ENCODE data around the gene WSCD2. TPM values are rescaled to one million over a fixed set of nuclear protein-coding genes. Genes with fewer than 3 reads are reported as not detected.
A peak's percentile ranks its signal among the peaks of the same experiment; 100 is the strongest.

Gene WSCD2
- total RNA-seq, 1 experiment from 2014 or later, result not detected

DNA sequence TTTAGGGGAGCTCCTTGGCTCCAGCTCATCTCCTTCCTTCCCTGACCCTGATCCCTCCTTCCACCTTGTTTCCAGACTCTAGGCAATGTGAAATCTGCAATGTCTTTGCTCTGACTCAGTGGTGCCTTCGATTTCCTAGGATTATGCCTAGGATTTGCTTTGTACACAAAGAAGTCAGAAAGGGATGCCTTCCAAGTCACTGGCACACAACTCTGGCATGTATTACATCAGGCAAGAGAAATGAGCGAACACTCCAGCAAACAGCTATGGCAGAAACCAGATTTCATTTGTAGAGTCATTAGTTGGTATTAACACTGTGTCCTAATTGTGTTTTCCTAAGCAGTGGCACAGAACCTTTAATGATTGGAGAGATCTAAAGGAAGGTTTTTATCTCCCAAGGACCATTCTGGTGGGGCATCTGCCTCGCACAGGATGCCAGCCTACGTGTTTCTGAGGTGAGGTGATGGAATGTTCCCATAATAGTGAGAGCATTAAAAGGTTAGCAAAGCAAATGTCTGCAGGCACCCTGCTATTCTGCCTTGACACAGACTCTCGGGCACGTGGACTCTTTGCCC, 84.9 kb downstream of the WSCD2 start:
- intact Hi-C loops (cut with micrococcal nuclease; ENCODE audit: unreplicated experiment), result no loop called here
- H3K27me3 Mint-ChIP-seq (ENCODE audit: insufficient read depth, unreplicated experiment), result peaks cover 18% of the 10 kb centered on the region

GRCh38 chr12:108214486-108214885, 85.4 kb downstream of the WSCD2 start:
- Histone ChIP-seq H3K4me1 (no peaks in the 10 kb centered on the region), H3K36me3 (ENCODE audit: control insufficient read depth, insufficient read depth, low read length) (no peaks in the 10 kb centered on the region), H3K9me3 (no peaks in the 10 kb centered on the region), H3K4me3 (ENCODE audit: low read depth, low read length) (no peak overlapping the region), H3K27me3 (replicated peaks; ENCODE audit: control insufficient read depth, insufficient read depth, low read length) (no peaks in the 10 kb centered on the region; the same call in 1 of the 2 replicates)
- peak; percentile 47 to 72 for DNase-seq
- intact Hi-C loops (cut with micrococcal nuclease; ENCODE audit: unreplicated experiment), result no loop called here
- BruUV-seq (replicated peaks), result no TSS peak
- Mint-ChIP-seq H3K4me1 (ENCODE audit: low read depth, unreplicated experiment) (no peaks in the 10 kb centered on the region), H3K36me3 (ENCODE audit: insufficient read depth, unreplicated experiment) (no peaks in the 10 kb centered on the region), H3K27ac (ENCODE audit: unreplicated experiment) (no peak overlapping the region), H3K4me3 (ENCODE audit: unreplicated experiment) (no peak overlapping the region), H3K27me3 (ENCODE audit: insufficient read depth, unreplicated experiment) (peaks cover 22% of the 10 kb centered on the region), H3K9me3 (ENCODE audit: unreplicated experiment) (no peaks in the 10 kb centered on the region)
- TF ChIP-seq, protein P1, sequence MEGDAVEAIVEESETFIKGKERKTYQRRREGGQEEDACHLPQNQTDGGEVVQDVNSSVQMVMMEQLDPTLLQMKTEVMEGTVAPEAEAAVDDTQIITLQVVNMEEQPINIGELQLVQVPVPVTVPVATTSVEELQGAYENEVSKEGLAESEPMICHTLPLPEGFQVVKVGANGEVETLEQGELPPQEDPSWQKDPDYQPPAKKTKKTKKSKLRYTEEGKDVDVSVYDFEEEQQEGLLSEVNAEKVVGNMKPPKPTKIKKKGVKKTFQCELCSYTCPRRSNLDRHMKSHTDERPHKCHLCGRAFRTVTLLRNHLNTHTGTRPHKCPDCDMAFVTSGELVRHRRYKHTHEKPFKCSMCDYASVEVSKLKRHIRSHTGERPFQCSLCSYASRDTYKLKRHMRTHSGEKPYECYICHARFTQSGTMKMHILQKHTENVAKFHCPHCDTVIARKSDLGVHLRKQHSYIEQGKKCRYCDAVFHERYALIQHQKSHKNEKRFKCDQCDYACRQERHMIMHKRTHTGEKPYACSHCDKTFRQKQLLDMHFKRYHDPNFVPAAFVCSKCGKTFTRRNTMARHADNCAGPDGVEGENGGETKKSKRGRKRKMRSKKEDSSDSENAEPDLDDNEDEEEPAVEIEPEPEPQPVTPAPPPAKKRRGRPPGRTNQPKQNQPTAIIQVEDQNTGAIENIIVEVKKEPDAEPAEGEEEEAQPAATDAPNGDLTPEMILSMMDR (IDR thresholded peaks at IDR 0.05; ENCODE audit: insufficient read depth in 1 of 2, low read depth in 1 of 2, low read length in 1 of 2, severe bottlenecking in 1 of 2, unreplicated experiment in 1 of 2), result no peak
- ChIA-PET CTCF (no interaction called here), POLR2A (no interaction called here)

More for the DNA sequence above, 84.9 kb downstream of the WSCD2 start:
- Mint-ChIP-seq H3K36me3 (ENCODE audit: insufficient read depth, unreplicated experiment) (no peaks in the 10 kb centered on the region), H3K27ac (ENCODE audit: unreplicated experiment) (no peak overlapping the region), H3K9me3 (ENCODE audit: unreplicated experiment) (no peaks in the 10 kb centered on the region), H3K4me3 (ENCODE audit: unreplicated experiment) (no peak overlapping the region), H3K4me1 (ENCODE audit: low read depth, unreplicated experiment) (no peaks in the 10 kb centered on the region)
- POLR2A ChIA-PET, result no interaction called here
- TF ChIP-seq, protein P1 (IDR thresholded peaks at IDR 0.05; ENCODE audit: insufficient read depth in 1 of 2, low read depth in 1 of 2, low read length in 1 of 2, severe bottlenecking in 1 of 2, unreplicated experiment in 1 of 2), result no peak
- Histone ChIP-seq H3K27me3 (replicated peaks; ENCODE audit: control insufficient read depth, insufficient read depth, low read length) (no peaks in the 10 kb centered on the region; the same call in 1 of the 2 replicates), H3K4me1 (no peaks in the 10 kb centered on the region), H3K4me3 (ENCODE audit: low read depth, low read length) (no peak overlapping the region), H3K36me3 (ENCODE audit: control insufficient read depth, insufficient read depth, low read length) (no peaks in the 10 kb centered on the region), H3K9me3 (no peaks in the 10 kb centered on the region)
- BruUV-seq (replicated peaks), result no TSS peak
- DNase-seq, result no peak
- CTCF ChIA-PET, result no interaction called here

- DNase-seq, result no peak
- Mint-ChIP-seq H3K27ac (ENCODE audit: unreplicated experiment) (no peak overlapping the region), H3K4me3 (ENCODE audit: unreplicated experiment) (no peak overlapping the region), H3K9me3 (ENCODE audit: unreplicated experiment) (no peaks in the 10 kb centered on the region), H3K36me3 (ENCODE audit: insufficient read depth, unreplicated experiment) (no peaks in the 10 kb centered on the region), H3K27me3 (ENCODE audit: insufficient read depth, unreplicated experiment) (peaks cover 22% of the 10 kb centered on the region), H3K4me1 (ENCODE audit: low read depth, unreplicated experiment) (no peaks in the 10 kb centered on the region)
- TF ChIP-seq, protein P1 (IDR thresholded peaks at IDR 0.05; ENCODE audit: insufficient read depth in 1 of 2, low read depth in 1 of 2, low read length in 1 of 2, severe bottlenecking in 1 of 2, unreplicated experiment in 1 of 2), result no peak
- no peaks in the 10 kb centered on the region; the same call in 1 of the 2 replicates for H3K27me3 ChIP-seq (replicated peaks; ENCODE audit: control insufficient read depth, insufficient read depth, low read length)
- H3K9me3 ChIP-seq, result no peaks in the 10 kb centered on the region
- no peaks in the 10 kb centered on the region for H3K4me1 ChIP-seq
- intact Hi-C loops (cut with micrococcal nuclease; ENCODE audit: unreplicated experiment), result no loop called here
- ChIA-PET CTCF (interaction anchor here (0.7 kb wide), 1 partner anchor 222 kb away, joined by 4 read pairs; no protein-coding TSS in a partner anchor), POLR2A (no interaction called here)
- H3K36me3 ChIP-seq (ENCODE audit: control insufficient read depth, insufficient read depth, low read length), result no peaks in the 10 kb centered on the region
- no peak overlapping the region for H3K4me3 ChIP-seq (ENCODE audit: low read depth, low read length)
- BruUV-seq (replicated peaks), result no TSS peak
These were observed 86.4 kb downstream of the WSCD2 start for GRCh38 chr12:108215458-108215857.
